ENCODE results near the gene NTPCR.

- no peak for TF ChIP-seq CTCF (IDR thresholded peaks at IDR 0.05; ENCODE audit: borderline replicate concordance, extremely low read depth, low read length, poor library complexity, severe bottlenecking)
- TF ChIP-seq EZH2 (IDR thresholded peaks at IDR 0.05; ENCODE audit: borderline replicate concordance, low read depth, low read length, severe bottlenecking), result no peak
Observed at GRCh38 chr1:232909752-232910151, 40.7 kb upstream of the NTPCR start.

Measured in DND-41 (cell line).